Parathyroid adenoma (tissue), 2 donors: ENCODE measurements around the gene C20orf173.

Experiments used
- H2AFZ ChIP-seq: fragments of 300-600 bp; sonication (generic); one replicate; pipeline ENCODE4 v1.7.0; 2017; ENCODE audit warnings: antibody characterized with exemption, mild to moderate bottlenecking
- H3K27ac ChIP-seq: fragments of 300-600 bp; sonication (generic); one replicate; pipeline ENCODE4 v1.7.0; 2017
- H3K27me3 ChIP-seq: fragments of 300-600 bp; sonication (generic); one replicate; pipeline ENCODE4 v1.7.0; 2017; ENCODE audit warnings: low read length; ENCODE audit not compliant: control insufficient read depth, insufficient read depth
- H3K36me3 ChIP-seq: fragments of 300-600 bp; sonication (generic); one replicate; pipeline ENCODE4 v1.7.0; 2017; ENCODE audit warnings: low read length; ENCODE audit not compliant: control insufficient read depth, insufficient read depth
- H3K4me1 ChIP-seq: fragments of 300-600 bp; sonication (generic); one replicate; pipeline ENCODE4 v1.7.0; 2017; ENCODE audit warnings: control low read depth
- H3K4me2 ChIP-seq: fragments of 300-600 bp; sonication (generic); one replicate; pipeline ENCODE4 v1.7.0; 2017; ENCODE audit warnings: low read length
- H3K4me3 ChIP-seq: fragments of 300-600 bp; sonication (generic); one replicate; pipeline ENCODE4 v1.7.0; 2017; ENCODE audit warnings: low read depth, low read length
- H3K79me2 ChIP-seq: fragments of 300-600 bp; sonication (generic); one replicate; pipeline ENCODE4 v1.7.0; 2017; ENCODE audit warnings: control low read depth
- H3K9ac ChIP-seq: fragments of 300-600 bp; sonication (generic); one replicate; pipeline ENCODE4 v1.7.0; 2017; ENCODE audit warnings: mild to moderate bottlenecking
- H3K9me3 ChIP-seq: fragments of 300-600 bp; sonication (generic); one replicate; pipeline ENCODE4 v1.7.0; 2017; ENCODE audit warnings: low read length; ENCODE audit not compliant: control insufficient read depth
- TF ChIP-seq, protein P1 (sequence below): fragments of 300-600 bp; sonication (generic); IDR thresholded peaks from one replicate; pipeline ENCODE4 v1.7.0; 2017; ENCODE audit warnings: antibody characterized with exemption, mild to moderate bottlenecking
- donor health status: primary hyperparathyroidism.

C20orf173 gene

DNA sequence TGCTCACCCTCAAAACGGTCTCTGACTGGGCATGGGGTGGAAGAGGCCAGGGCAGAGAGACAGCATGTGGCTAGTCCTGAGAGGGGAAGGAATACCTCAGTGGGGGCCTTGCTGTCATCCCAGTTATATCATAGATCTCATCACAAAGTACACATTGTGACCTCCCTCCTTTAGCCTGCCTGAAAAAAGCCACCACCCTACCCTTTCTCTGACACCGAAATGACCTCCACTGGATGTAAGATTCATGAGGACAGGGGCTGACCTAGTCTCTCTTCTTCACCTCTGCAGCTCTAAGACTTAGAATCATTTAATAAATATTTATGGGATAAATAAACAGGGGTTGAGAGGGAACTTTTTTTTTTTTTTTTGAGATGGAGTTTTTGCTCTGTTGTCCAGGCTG, at the start of gene C20orf173:
C20orf173 (minus strand) TSS at position 101 of the 400 bp plus-strand sequence. CDS start 279 bp downstream, outside the sequence.
- no peak within 1 kb of the TSS for H3K27ac ChIP-seq
- no peaks in the 10 kb centered on the region for H3K4me1 ChIP-seq
- H3K9ac ChIP-seq = no peak within 1 kb of the TSS
- H2AFZ ChIP-seq = no peak within 1 kb of the TSS
- no peaks in the 10 kb centered on the region for H3K36me3 ChIP-seq
- H3K79me2 ChIP-seq = no peaks in the 10 kb centered on the region
- TF ChIP-seq, protein P1, sequence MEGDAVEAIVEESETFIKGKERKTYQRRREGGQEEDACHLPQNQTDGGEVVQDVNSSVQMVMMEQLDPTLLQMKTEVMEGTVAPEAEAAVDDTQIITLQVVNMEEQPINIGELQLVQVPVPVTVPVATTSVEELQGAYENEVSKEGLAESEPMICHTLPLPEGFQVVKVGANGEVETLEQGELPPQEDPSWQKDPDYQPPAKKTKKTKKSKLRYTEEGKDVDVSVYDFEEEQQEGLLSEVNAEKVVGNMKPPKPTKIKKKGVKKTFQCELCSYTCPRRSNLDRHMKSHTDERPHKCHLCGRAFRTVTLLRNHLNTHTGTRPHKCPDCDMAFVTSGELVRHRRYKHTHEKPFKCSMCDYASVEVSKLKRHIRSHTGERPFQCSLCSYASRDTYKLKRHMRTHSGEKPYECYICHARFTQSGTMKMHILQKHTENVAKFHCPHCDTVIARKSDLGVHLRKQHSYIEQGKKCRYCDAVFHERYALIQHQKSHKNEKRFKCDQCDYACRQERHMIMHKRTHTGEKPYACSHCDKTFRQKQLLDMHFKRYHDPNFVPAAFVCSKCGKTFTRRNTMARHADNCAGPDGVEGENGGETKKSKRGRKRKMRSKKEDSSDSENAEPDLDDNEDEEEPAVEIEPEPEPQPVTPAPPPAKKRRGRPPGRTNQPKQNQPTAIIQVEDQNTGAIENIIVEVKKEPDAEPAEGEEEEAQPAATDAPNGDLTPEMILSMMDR = no peak
- no peak within 1 kb of the TSS for H3K4me2 ChIP-seq
- H3K4me3 ChIP-seq = no peak within 1 kb of the TSS
- H3K9me3 ChIP-seq = no peaks in the 10 kb centered on the region
- no peaks in the 10 kb centered on the region for H3K27me3 ChIP-seq

- no peaks in the 10 kb centered on the region for H3K27me3 ChIP-seq
- H3K79me2 ChIP-seq = no peaks in the 10 kb centered on the region
- H3K9me3 ChIP-seq = no peaks in the 10 kb centered on the region
- TF ChIP-seq, protein P1 = no peak
- H3K4me3 ChIP-seq = no peak overlapping the region
- no peak overlapping the region for H3K4me2 ChIP-seq
- no peak overlapping the region for H2AFZ ChIP-seq
- H3K27ac ChIP-seq = no peak overlapping the region
- H3K9ac ChIP-seq = no peak overlapping the region
- H3K36me3 ChIP-seq = no peaks in the 10 kb centered on the region
- no peaks in the 10 kb centered on the region for H3K4me1 ChIP-seq
Observed at GRCh38 chr20:35579196-35579595, 49.7 kb upstream of the C20orf173 start.

DNA sequence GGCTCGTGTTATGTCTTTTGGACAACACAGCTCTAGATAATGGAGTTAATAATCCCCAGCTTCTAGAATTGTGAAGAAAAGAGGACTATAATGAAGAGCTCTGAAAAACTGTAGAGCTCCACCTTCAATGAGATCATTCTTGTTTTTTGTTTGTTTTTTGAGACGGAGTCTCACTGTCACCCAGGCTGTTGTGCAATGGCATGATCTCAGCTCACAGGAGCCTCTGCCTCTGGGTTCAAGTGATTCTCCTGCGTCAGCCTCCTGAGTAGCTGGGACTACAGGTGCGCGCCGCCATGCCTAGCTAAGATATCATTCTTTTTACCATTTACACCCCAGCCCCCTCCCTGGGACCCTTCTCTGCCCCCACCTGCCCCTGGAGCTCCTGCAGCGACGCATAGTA, 49.0 kb upstream of the C20orf173 start:
- no peaks in the 10 kb centered on the region for H3K9me3 ChIP-seq
- H3K4me2 ChIP-seq = no peak overlapping the region
- H3K27ac ChIP-seq = no peak overlapping the region
- H3K9ac ChIP-seq = no peak overlapping the region
- no peak overlapping the region for H2AFZ ChIP-seq
- H3K79me2 ChIP-seq = no peaks in the 10 kb centered on the region
- no peaks in the 10 kb centered on the region for H3K36me3 ChIP-seq
- TF ChIP-seq, protein P1 = no peak
- no peak overlapping the region for H3K4me3 ChIP-seq
- no peaks in the 10 kb centered on the region for H3K4me1 ChIP-seq
- no peaks in the 10 kb centered on the region for H3K27me3 ChIP-seq

DNA sequence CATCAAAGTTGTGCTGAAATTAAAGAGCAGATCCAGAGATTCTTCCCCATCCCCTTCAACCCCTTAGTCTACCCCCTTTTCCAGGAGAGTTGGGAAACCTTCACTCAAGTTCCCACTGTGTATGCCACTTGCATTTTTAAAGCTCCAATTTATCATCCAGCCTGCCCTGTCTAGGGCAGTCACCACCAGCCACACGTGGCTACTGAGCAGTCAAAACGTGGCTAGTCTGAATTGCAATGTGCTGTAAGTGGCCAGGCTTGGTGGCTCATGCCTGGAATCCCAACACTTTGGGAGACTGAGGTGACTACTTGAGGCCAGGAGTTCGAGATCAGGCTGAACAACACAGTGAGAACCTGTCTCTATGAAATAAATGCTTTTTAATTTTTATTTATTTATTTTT, 47.4 kb upstream of the C20orf173 start:
- TF ChIP-seq, protein P1 = no peak
- H3K9me3 ChIP-seq = no peaks in the 10 kb centered on the region
- H3K4me3 ChIP-seq = no peak overlapping the region
- no peak overlapping the region for H3K9ac ChIP-seq
- H3K27me3 ChIP-seq = no peaks in the 10 kb centered on the region
- H3K4me1 ChIP-seq = no peaks in the 10 kb centered on the region
- H3K4me2 ChIP-seq = no peak overlapping the region
- no peaks in the 10 kb centered on the region for H3K36me3 ChIP-seq
- no peak overlapping the region for H2AFZ ChIP-seq
- H3K27ac ChIP-seq = no peak overlapping the region
- H3K79me2 ChIP-seq = no peaks in the 10 kb centered on the region

DNA sequence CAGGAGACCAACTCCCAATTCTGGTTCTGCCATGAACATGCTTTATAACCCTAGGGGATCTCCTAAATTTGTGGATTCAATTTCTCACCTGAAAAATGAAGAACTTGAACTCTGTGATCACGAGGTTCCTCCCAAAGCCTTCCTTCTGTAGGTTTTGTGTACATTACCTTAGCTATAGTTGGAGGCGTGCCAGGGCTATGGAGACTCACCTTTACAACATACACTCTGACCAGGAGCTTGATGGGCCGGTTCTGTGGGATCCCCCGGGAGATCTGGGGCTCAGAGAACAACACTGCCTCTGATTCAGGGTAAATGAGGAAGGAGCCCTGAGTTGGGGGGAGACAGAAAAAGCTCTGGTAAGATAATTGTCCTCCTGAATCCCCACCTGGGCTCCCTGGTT, 46.5 kb upstream of the C20orf173 start:
- Histone ChIP-seq H3K4me1 (no peaks in the 10 kb centered on the region), H3K4me3 (no peak overlapping the region), H3K36me3 (no peaks in the 10 kb centered on the region), H3K79me2 (no peaks in the 10 kb centered on the region), H3K27me3 (no peaks in the 10 kb centered on the region), H3K4me2 (no peak overlapping the region), H2AFZ (no peak overlapping the region), H3K9me3 (no peaks in the 10 kb centered on the region), H3K9ac (no peak overlapping the region), H3K27ac (no peak overlapping the region)
- TF ChIP-seq, protein P1 = no peak
